ENCODE measurements around the gene PRKAG2. TPM values are rescaled to one million over a fixed set of nuclear protein-coding genes. Genes with fewer than 3 reads are reported as not detected.

The PRKAG2 gene
- total and polyA plus RNA-seq, 2 of the 8 experiments (the other 6 are each of a cell fraction or from before 2014, with no cell fraction given): 7.5 to 18.1 TPM

DNA sequence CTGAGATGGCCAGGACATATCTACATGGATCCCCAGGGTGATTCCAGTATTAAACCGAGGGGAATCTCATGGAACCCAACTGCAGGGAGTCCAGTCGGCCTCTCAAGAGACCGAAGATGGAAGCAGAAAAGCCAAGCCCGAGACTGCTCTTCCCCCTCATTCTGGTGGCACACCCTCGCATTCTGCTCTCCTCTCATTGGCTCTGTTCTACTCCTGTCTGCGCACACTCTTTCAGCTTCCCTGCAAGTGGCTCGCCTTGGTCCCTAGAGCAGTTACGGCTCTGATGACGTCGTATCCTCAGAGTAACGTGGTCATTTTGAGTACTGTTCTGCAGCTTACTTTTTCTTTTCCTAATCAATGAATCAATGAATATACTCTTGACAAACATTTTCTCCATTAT, 284.6 kb downstream of the PRKAG2 start:
- H3K79me1 ChIP-seq (ENCODE audit: low read depth, low read length): no peaks in the 10 kb centered on the region; the same call in 1 of the 2 replicates
- 92% methylated on average over 11 of the region's 11 CpGs; no CpG with 5 or more reads in 1 of the 2 experiments for WGBS, 2 experiments (ENCODE audit: extremely low coverage in 1 of 2, insufficient coverage in 1 of 2, insufficient read length in 1 of 2, insufficient replicate concordance in 2 of 2, low coverage in 1 of 2, low lambda C conversion rate in 2 of 2, missing lambda C conversion rate in 1 of 2)
- DNase-seq (ENCODE audit: low read depth in 1 of 2, low spot score in 2 of 2) (no peak), FAIRE-seq (no peak)
- H3K56ac ChIP-seq (replicated peaks; ENCODE audit: insufficient read length, low read depth, low read length): no peak overlapping the region
- H3K27me3 ChIP-seq (replicated peaks in 1 of 4; ENCODE audit: control insufficient read depth in 3 of 4, extremely low read depth in 1 of 4, insufficient read depth in 3 of 4, low read length in 3 of 4): no peaks in the 10 kb centered on the region
- H3K36me3 ChIP-seq (ENCODE audit: control insufficient read depth in 2 of 4, insufficient read depth in 4 of 4, low read length in 3 of 4): no peaks in the 10 kb centered on the region
- ChIA-PET CTCF (ENCODE audit: partially characterized antibody) (interaction anchor here (0.7 to 1.3 kb wide), 8 partner anchors 13 to 190 kb away, joined by 3 to 4 read pairs (median 3); no protein-coding TSS in a partner anchor), POLR2A (ENCODE audit: partially characterized antibody) (no interaction called here)
- H3K79me2 ChIP-seq (ENCODE audit: control insufficient read depth in 1 of 2, insufficient read depth in 2 of 2, low read length in 2 of 2): no peaks in the 10 kb centered on the region
- H3K9ac ChIP-seq (replicated peaks in 1 of 4; ENCODE audit: extremely low read depth in 1 of 4, low read depth in 3 of 4, low read length in 3 of 4): no peak overlapping the region
- H3K14ac ChIP-seq (ENCODE audit: insufficient read length): no peak overlapping the region
- no peak overlapping the region for H4K91ac ChIP-seq (replicated peaks; ENCODE audit: insufficient read length, low read length)
- H2BK120ac ChIP-seq (replicated peaks; ENCODE audit: low read depth, low read length): no peak overlapping the region
- no peaks in the 10 kb centered on the region for H3K23me2 ChIP-seq (ENCODE audit: low read depth, low read length)
- H3K4ac ChIP-seq (replicated peaks; ENCODE audit: insufficient read length, low read depth, low read length): no peak overlapping the region
- no peaks in the 10 kb centered on the region for H4K20me1 ChIP-seq (replicated peaks in 1 of 2; ENCODE audit: control insufficient read depth in 1 of 2, insufficient read depth in 2 of 2, low read length in 2 of 2)
- peaks cover 0 to 2% (median 0%) of the 10 kb centered on the region in 4 experiments; a peak in 1 of 7 replicates for H3K4me1 ChIP-seq (replicated peaks in 1 of 4; ENCODE audit: control insufficient read depth in 3 of 4, insufficient read depth in 4 of 4, low read length in 3 of 4)
- H2BK5ac ChIP-seq (ENCODE audit: low read depth, low read length): no peak overlapping the region
- no peak overlapping the region for H2BK12ac ChIP-seq (ENCODE audit: low read depth, low read length)
- H3K4me2 ChIP-seq (ENCODE audit: insufficient read depth in 1 of 2, low read depth in 2 of 2, low read length in 2 of 2): no peak overlapping the region
- H3K4me3 ChIP-seq (ENCODE audit: extremely low read depth in 1 of 4, insufficient read depth in 2 of 4, low read depth in 3 of 4, low read length in 4 of 4): no peak overlapping the region
- H4K8ac ChIP-seq (ENCODE audit: extremely low read depth, insufficient read depth, low read length): no peak overlapping the region
- H2BK20ac ChIP-seq (ENCODE audit: low read length): no peak overlapping the region
- H3K18ac ChIP-seq (ENCODE audit: extremely low read depth, low read length): no peak overlapping the region
- no peak overlapping the region for H2AFZ ChIP-seq (ENCODE audit: low read length)
- H3K23ac ChIP-seq (ENCODE audit: insufficient read length): no peak overlapping the region
- no peaks in the 10 kb centered on the region for H3K9me3 ChIP-seq (ENCODE audit: insufficient read depth in 2 of 2, low read depth in 1 of 2, low read length in 1 of 2)
- H4K5ac ChIP-seq (ENCODE audit: insufficient read length, low read depth, low read length): no peak overlapping the region
- H2BK15ac ChIP-seq (ENCODE audit: low read length): no peak overlapping the region
- H2AK5ac ChIP-seq (ENCODE audit: low read depth, low read length): no peak overlapping the region
- H3K27ac ChIP-seq (ENCODE audit: low read depth, low read length): no peak overlapping the region
- TF ChIP-seq PHF8 (conservative IDR thresholded peaks at IDR 0.05; ENCODE audit: low read depth, low read length) (no peak), CBX5 (IDR thresholded peaks at IDR 0.05; ENCODE audit: low read depth, low read length) (no peak), JUND (IDR thresholded peaks at IDR 0.05; ENCODE audit: low read length) (no peak), RFX5 (IDR thresholded peaks at IDR 0.05; ENCODE audit: borderline replicate concordance, low read depth, low read length) (no peak), RXRA (IDR thresholded peaks at IDR 0.05; ENCODE audit: insufficient read depth, low read depth, low read length) (no peak), FOSL1 (IDR thresholded peaks at IDR 0.05; ENCODE audit: insufficient read depth, low read depth, low read length) (no peak), CEBPB (IDR thresholded peaks at IDR 0.05; ENCODE audit: low read depth, low read length) (no peak), RNF2 (IDR thresholded peaks at IDR 0.05; ENCODE audit: borderline replicate concordance, low read depth, low read length, missing control alignments, poor library complexity, severe bottlenecking) (no peak), POLR2A (IDR thresholded peaks at IDR 0.05; ENCODE audit: control extremely low read depth in 1 of 2, low read depth in 2 of 2, low read length in 2 of 2) (no peak), BRCA1 (IDR thresholded peaks at IDR 0.05; ENCODE audit: low read depth, low read length) (no peak), SIRT6 (IDR thresholded peaks at IDR 0.05; ENCODE audit: low read length) (no peak), SP4 (IDR thresholded peaks at IDR 0.05; ENCODE audit: low read length) (no peak)
- TF ChIP-seq, protein P1, sequence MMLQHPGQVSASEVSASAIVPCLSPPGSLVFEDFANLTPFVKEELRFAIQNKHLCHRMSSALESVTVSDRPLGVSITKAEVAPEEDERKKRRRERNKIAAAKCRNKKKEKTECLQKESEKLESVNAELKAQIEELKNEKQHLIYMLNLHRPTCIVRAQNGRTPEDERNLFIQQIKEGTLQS (IDR thresholded peaks at IDR 0.05; ENCODE audit: insufficient read depth, low read depth, low read length): no peak
- TF ChIP-seq, protein P2, sequence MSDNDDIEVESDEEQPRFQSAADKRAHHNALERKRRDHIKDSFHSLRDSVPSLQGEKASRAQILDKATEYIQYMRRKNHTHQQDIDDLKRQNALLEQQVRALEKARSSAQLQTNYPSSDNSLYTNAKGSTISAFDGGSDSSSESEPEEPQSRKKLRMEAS (IDR thresholded peaks at IDR 0.05): no peak

Data from H1 (cell line).